Measurements from ENCODE around the gene POU2F1. TPM values are rescaled to one million over a fixed set of nuclear protein-coding genes. Genes with fewer than 3 reads are reported as not detected.

The POU2F1 gene
- total RNA-seq, 1 donor from 2014 or later: 15.3 TPM

GRCh38 chr1:167463875-167464575 is 243.3 kb downstream of the POU2F1 start:
- Mint-ChIP-seq H3K4me3 (ENCODE audit: unreplicated experiment) (no peak overlapping the region), H3K27me3 (ENCODE audit: unreplicated experiment) (peaks cover 21% of the 10 kb centered on the region), H3K4me1 (ENCODE audit: unreplicated experiment) (no peaks in the 10 kb centered on the region), H3K9me3 (ENCODE audit: unreplicated experiment) (no peaks in the 10 kb centered on the region), H3K27ac (ENCODE audit: unreplicated experiment) (no peak overlapping the region), H3K36me3 (ENCODE audit: unreplicated experiment) (no peaks in the 10 kb centered on the region)
- DNase-seq (ENCODE audit: extremely low spot score, unreplicated experiment): no peak
- TF ChIP-seq, protein P1, sequence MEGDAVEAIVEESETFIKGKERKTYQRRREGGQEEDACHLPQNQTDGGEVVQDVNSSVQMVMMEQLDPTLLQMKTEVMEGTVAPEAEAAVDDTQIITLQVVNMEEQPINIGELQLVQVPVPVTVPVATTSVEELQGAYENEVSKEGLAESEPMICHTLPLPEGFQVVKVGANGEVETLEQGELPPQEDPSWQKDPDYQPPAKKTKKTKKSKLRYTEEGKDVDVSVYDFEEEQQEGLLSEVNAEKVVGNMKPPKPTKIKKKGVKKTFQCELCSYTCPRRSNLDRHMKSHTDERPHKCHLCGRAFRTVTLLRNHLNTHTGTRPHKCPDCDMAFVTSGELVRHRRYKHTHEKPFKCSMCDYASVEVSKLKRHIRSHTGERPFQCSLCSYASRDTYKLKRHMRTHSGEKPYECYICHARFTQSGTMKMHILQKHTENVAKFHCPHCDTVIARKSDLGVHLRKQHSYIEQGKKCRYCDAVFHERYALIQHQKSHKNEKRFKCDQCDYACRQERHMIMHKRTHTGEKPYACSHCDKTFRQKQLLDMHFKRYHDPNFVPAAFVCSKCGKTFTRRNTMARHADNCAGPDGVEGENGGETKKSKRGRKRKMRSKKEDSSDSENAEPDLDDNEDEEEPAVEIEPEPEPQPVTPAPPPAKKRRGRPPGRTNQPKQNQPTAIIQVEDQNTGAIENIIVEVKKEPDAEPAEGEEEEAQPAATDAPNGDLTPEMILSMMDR (IDR thresholded peaks at IDR 0.05): no peak

DNA sequence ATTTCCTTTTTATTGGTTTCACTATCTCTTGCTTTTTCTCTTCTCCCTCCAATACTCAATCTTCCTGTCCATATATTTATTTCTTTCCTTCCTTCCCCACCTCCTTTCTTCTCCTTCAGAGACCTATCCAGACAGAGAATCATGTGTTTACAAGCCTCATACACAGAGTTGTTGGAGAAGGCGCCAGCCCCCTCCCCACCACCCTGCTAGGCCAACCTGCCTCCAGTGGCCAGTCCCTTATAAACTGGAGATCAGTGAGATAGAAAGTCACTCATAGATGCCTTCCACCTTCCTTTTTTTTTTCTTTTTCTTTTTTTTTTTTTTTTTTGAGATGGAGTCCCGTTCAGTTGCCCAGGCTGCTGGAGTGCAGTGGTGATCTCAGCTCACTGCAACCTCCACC is 244.3 kb downstream of the POU2F1 start:
- H3K4me3 Mint-ChIP-seq (ENCODE audit: unreplicated experiment): no peak overlapping the region
- no peak for DNase-seq (ENCODE audit: extremely low spot score, unreplicated experiment)
- no peaks in the 10 kb centered on the region for H3K36me3 Mint-ChIP-seq (ENCODE audit: unreplicated experiment)
- TF ChIP-seq, protein P1 (IDR thresholded peaks at IDR 0.05): no peak
- H3K27me3 Mint-ChIP-seq (ENCODE audit: unreplicated experiment): peaks cover 24% of the 10 kb centered on the region
- H3K9me3 Mint-ChIP-seq (ENCODE audit: unreplicated experiment): no peaks in the 10 kb centered on the region
- H3K27ac Mint-ChIP-seq (ENCODE audit: unreplicated experiment): no peak overlapping the region
- H3K4me1 Mint-ChIP-seq (ENCODE audit: unreplicated experiment): no peaks in the 10 kb centered on the region

- no peaks in the 10 kb centered on the region for H3K4me1 Mint-ChIP-seq (ENCODE audit: unreplicated experiment)
- TF ChIP-seq, protein P1 (IDR thresholded peaks at IDR 0.05): no peak
- DNase-seq (ENCODE audit: extremely low spot score, unreplicated experiment): no peak
- no peak overlapping the region for H3K4me3 Mint-ChIP-seq (ENCODE audit: unreplicated experiment)
- no peak overlapping the region for H3K27ac Mint-ChIP-seq (ENCODE audit: unreplicated experiment)
- peaks cover 27% of the 10 kb centered on the region for H3K27me3 Mint-ChIP-seq (ENCODE audit: unreplicated experiment)
- H3K36me3 Mint-ChIP-seq (ENCODE audit: unreplicated experiment): no peaks in the 10 kb centered on the region
- no peaks in the 10 kb centered on the region for H3K9me3 Mint-ChIP-seq (ENCODE audit: unreplicated experiment)
These were observed 245.1 kb downstream of the POU2F1 start for GRCh38 chr1:167465743-167466142.

DNA sequence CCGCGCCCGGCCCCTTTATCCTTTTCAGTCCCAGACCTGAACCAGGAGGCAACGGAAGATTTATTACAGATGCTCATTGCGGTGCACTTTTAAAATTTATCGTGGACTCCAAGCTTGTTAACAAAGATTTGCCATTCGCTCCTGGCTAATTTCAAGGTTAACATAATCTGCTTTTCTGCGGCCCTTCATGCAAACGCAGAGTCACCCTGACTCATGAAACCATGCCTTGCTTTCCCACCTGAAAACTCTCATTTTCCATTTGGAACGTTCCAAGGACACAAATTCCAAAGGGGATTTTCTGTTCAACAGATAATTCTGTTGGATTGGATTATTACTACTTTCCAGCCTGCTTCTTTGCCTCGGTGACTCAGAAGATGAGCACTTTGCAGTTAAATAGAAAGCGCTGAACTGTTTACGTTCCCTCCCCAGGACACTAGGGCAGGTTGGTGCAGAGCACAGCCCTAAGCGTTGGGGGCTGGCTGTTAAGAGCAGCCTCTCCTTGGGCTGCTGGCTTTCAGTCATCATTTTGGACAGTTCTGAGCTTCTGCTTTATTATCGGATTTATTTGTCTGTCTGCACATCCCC is 246.5 kb downstream of the POU2F1 start:
- no peaks in the 10 kb centered on the region for H3K4me1 Mint-ChIP-seq (ENCODE audit: unreplicated experiment)
- H3K9me3 Mint-ChIP-seq (ENCODE audit: unreplicated experiment): no peaks in the 10 kb centered on the region
- DNase-seq (ENCODE audit: extremely low spot score, unreplicated experiment): no peak
- no peak overlapping the region for H3K4me3 Mint-ChIP-seq (ENCODE audit: unreplicated experiment)
- H3K27me3 Mint-ChIP-seq (ENCODE audit: unreplicated experiment): peaks cover 34% of the 10 kb centered on the region
- no peaks in the 10 kb centered on the region for H3K36me3 Mint-ChIP-seq (ENCODE audit: unreplicated experiment)
- no peak overlapping the region for H3K27ac Mint-ChIP-seq (ENCODE audit: unreplicated experiment)
- TF ChIP-seq, protein P1 (IDR thresholded peaks at IDR 0.05): no peak

GRCh38 chr1:167467752-167468151 is 247.1 kb downstream of the POU2F1 start:
- Mint-ChIP-seq H3K4me3 (ENCODE audit: unreplicated experiment) (no peak overlapping the region), H3K36me3 (ENCODE audit: unreplicated experiment) (no peaks in the 10 kb centered on the region), H3K4me1 (ENCODE audit: unreplicated experiment) (no peaks in the 10 kb centered on the region), H3K27ac (ENCODE audit: unreplicated experiment) (no peak overlapping the region), H3K9me3 (ENCODE audit: unreplicated experiment) (no peaks in the 10 kb centered on the region), H3K27me3 (ENCODE audit: unreplicated experiment) (peaks cover 35% of the 10 kb centered on the region)
- DNase-seq (ENCODE audit: extremely low spot score, unreplicated experiment): no peak
- TF ChIP-seq, protein P1 (IDR thresholded peaks at IDR 0.05): no peak

Measured in osteocyte (in vitro differentiated cells).